GM23248 (cell line): Measurements from ENCODE around the gene DTNB.

ENCODE experiments used
- EZH2 ChIP-seq: fragments of 200-600 bp; sonication (generic); IDR thresholded peaks from 2 replicates; pipeline ENCODE4 v1.6.1; 2018; ENCODE audit warnings: antibody characterized with exemption, mild to moderate bottlenecking; ENCODE audit not compliant: insufficient read depth, poor library complexity, severe bottlenecking
- EZH2phosphoT487 ChIP-seq: fragments of 200-600 bp; sonication (generic); IDR thresholded peaks from 2 replicates; pipeline ENCODE4 v1.6.1; 2018; ENCODE audit warnings: antibody characterized with exemption, moderate library complexity, mild to moderate bottlenecking, low read depth; ENCODE audit not compliant: insufficient read depth

GRCh38 chr2:25332571-25332970, 340.8 kb downstream of the DTNB start:
- TF ChIP-seq EZH2 = no peak
- no peak for TF ChIP-seq EZH2phosphoT487
